Mesothelial cell of epicardium (in vitro differentiated cells): ENCODE data around the gene NCR1. TPM values are rescaled to one million over a fixed set of nuclear protein-coding genes. Genes with fewer than 3 reads are reported as not detected.
"Not testable (repeated sequence)": the region's sequence is repeated elsewhere in the genome, so short reads cannot be mapped to it uniquely, and the experiment has no call there.

Source experiments
- DNase-seq, 2 experiments: peaks; one replicate each; pipeline ENCODE4 v3.0.0; 2021; ENCODE audit warnings: low spot score in 2 of 2; ENCODE audit not compliant: unreplicated experiment in 2 of 2
- H3K27ac Mint-ChIP-seq: 2 replicates; pipeline ENCODE4 v1.8.0; 2021; ENCODE audit warnings: mixed read lengths
- H3K27me3 Mint-ChIP-seq: 2 replicates; pipeline ENCODE4 v1.8.0; 2021; ENCODE audit warnings: low read depth, mixed read lengths
- H3K36me3 Mint-ChIP-seq: 2 replicates; pipeline ENCODE4 v1.8.0; 2021; ENCODE audit warnings: mixed read lengths
- H3K4me1 Mint-ChIP-seq: 2 replicates; pipeline ENCODE4 v1.8.0; 2021; ENCODE audit warnings: mixed read lengths
- H3K4me3 Mint-ChIP-seq: 2 replicates; pipeline ENCODE4 v1.8.0; 2021; ENCODE audit warnings: mild to moderate bottlenecking, moderate library complexity, mixed read lengths
- H3K9me3 Mint-ChIP-seq: 2 replicates; pipeline ENCODE4 v1.8.0; 2021; ENCODE audit warnings: mixed read lengths
- CTCF ChIP-seq: fragments of 200-600 bp; sonication (generic); IDR thresholded peaks from one replicate; pipeline ENCODE4 v1.5.0; 2021; ENCODE audit warnings: antibody characterized with exemption; ENCODE audit not compliant: unreplicated experiment
- total RNA-seq: library from RNA; stranded (reverse); gene quantifications from 3 replicates; pipeline ENCODE4 v1.2.1, GENCODE V29; 2021

NCR1 gene
- total RNA-seq, 1 donor from 2014 or later: not detected

DNA sequence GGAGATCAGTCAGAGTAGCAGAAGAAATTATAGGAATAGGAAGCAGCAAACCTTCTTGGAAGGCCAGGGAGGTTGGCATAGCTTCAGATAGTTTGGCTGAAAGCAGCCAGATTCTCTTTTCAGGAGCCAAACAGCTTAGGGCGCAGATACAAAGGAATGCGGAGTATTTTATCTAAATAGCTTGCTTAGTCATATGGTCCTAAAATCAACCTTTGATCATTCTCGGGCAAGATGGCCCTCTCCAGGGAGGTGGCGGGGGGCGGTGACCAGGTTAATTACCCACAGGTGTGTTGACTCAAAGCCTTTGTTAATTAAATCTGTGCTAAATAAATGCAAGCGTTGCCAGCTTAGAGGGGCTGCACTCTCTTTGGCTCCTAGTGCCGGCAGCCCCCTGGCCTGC, 12.5 kb upstream of the NCR1 start:
- Mint-ChIP-seq H3K27me3 (peaks cover 2% of the 10 kb centered on the region), H3K27ac (peak overlapping the region; percentile 88), H3K36me3 (no peaks in the 10 kb centered on the region), H3K4me1 (peaks cover 31% of the 10 kb centered on the region), H3K9me3 (no peaks in the 10 kb centered on the region), H3K4me3 (no peak overlapping the region)
- no peak for DNase-seq
- TF ChIP-seq CTCF: no peak

DNA sequence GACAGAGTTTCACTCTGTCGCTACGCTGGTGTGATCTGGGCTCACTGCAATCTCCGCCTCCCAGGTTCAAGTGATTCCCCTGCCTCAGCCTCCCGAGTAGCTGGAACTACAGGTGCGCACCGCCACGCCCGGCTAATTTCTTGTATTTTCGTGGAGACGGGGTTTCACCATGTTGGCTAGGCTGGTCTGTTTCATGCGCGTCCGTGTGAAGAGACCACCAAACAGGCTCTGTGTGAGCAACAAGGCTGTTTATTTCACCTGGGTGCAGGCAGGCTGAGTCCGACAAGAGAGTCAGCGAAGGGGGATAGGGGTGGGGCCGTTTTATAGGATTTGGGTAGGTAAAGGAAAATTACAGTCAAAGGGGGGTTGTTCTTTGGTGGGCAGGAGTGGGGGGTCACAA, 11.8 kb upstream of the NCR1 start:
- H3K9me3 Mint-ChIP-seq, H3K27me3 Mint-ChIP-seq, H3K4me3 Mint-ChIP-seq, H3K36me3 Mint-ChIP-seq, DNase-seq: not testable (repeated sequence)
- H3K4me1 Mint-ChIP-seq: peaks cover 31% of the 10 kb centered on the region
- peak overlapping the region; percentile 39 for H3K27ac Mint-ChIP-seq

DNA sequence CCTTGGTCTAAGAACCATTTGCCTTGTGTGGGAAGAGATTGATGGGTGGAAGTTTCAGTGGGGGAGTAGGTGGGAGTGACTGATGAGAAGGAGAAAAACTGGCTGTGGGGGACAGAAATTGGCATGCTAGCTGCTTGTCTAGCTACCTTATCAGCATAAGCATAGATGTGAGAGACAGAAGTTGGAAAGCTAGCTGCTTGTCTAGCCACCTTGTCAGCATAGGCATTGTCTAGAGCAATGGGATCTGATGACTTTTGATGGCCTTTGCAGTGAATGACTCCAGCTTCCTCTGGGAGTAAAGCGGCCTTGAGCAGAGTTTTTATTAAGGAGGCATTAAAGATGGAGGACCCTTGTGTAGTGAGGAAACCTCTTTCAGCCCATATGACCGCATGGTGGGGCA, 9.9 kb upstream of the NCR1 start:
- no peak for TF ChIP-seq CTCF
- no peaks in the 10 kb centered on the region for H3K9me3 Mint-ChIP-seq
- H3K27me3 Mint-ChIP-seq: peaks cover 15% of the 10 kb centered on the region
- no peak overlapping the region for H3K4me3 Mint-ChIP-seq
- no peak for DNase-seq
- H3K36me3 Mint-ChIP-seq: no peaks in the 10 kb centered on the region
- peaks cover 31% of the 10 kb centered on the region for H3K4me1 Mint-ChIP-seq
- H3K27ac Mint-ChIP-seq: peak overlapping the region; percentile 15

- H3K4me1 Mint-ChIP-seq: peaks cover 21% of the 10 kb centered on the region
- not testable (repeated sequence) for H3K27ac Mint-ChIP-seq, H3K4me3 Mint-ChIP-seq, H3K36me3 Mint-ChIP-seq, DNase-seq, H3K9me3 Mint-ChIP-seq
- H3K27me3 Mint-ChIP-seq: peaks cover 15% of the 10 kb centered on the region
Measured at GRCh38 chr19:54898685-54899084, 7.3 kb upstream of the NCR1 start.

DNA sequence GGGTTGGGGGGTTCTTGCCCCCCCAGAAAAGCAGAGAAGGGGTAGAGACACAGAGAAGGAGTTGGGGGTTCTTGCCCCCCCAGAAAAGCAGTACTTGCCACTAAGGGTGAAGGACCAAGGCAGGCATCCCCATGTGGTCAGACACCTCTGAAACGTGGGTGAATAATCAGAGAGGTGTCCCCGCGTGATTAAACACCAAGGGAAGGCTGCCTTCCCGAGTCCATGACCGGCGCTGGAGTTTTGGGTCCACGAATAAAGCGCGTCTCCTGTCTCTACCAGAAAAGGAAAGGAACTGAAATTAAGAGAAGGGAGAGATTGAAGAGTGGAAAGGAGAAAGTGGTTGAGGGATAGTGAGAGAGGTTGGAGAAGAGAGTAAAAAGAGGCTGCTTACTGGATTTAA, 6.3 kb upstream of the NCR1 start:
- not testable (repeated sequence) for H3K36me3 Mint-ChIP-seq, H3K4me3 Mint-ChIP-seq, H3K9me3 Mint-ChIP-seq, H3K27ac Mint-ChIP-seq, DNase-seq
- Mint-ChIP-seq H3K27me3 (peaks cover 15% of the 10 kb centered on the region), H3K4me1 (peaks cover 15% of the 10 kb centered on the region)

- Mint-ChIP-seq H3K4me1 (peaks cover 12% of the 10 kb centered on the region), H3K27me3 (peaks cover 15% of the 10 kb centered on the region)
- H3K9me3 Mint-ChIP-seq, H3K4me3 Mint-ChIP-seq, H3K27ac Mint-ChIP-seq, DNase-seq, H3K36me3 Mint-ChIP-seq: not testable (repeated sequence)
Measured at GRCh38 chr19:54901153-54901552, 4.8 kb upstream of the NCR1 start.

DNA sequence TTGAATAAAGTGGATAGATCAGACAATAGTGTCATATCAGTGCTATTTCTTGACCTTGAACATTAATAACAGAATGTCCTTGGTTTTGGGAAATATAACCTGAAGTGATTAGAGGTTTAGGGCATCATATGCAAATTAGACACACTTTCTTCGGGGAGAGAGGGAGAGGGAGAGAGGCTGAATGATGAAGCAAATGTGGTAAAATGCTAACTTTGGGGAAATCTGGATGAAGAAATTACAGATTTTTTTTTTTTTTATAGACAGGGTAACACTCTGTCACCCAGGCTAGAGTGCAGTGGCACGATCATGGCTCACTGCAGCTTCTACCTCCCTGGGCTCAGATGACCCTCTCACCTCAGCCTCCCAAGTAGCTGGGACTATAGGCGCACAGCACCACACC, 3.9 kb upstream of the NCR1 start:
- no peak for DNase-seq
- Mint-ChIP-seq H3K27me3 (peaks cover 14% of the 10 kb centered on the region), H3K4me3 (no peak overlapping the region), H3K27ac (no peak overlapping the region), H3K36me3 (no peaks in the 10 kb centered on the region), H3K4me1 (peaks cover 9% of the 10 kb centered on the region), H3K9me3 (no peaks in the 10 kb centered on the region)
- no peak for TF ChIP-seq CTCF

DNA sequence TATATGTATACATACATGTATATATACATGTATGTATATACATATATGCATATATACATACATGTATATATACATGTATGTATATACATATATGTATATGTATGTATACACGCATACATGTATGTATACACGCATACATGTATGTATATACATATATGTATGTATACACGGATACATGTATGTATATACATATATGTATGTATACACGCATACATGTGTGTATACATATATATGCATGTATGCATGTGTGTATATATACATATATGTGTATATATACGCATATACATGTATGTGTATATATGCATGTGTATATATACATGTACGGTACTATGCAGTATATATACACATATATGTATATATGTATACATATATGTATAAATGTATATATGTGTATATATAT, 2.6 kb upstream of the NCR1 start:
- peaks cover 9% of the 10 kb centered on the region for H3K4me1 Mint-ChIP-seq
- H3K36me3 Mint-ChIP-seq: no peaks in the 10 kb centered on the region
- no peak overlapping the region for H3K4me3 Mint-ChIP-seq
- DNase-seq: no peak
- peaks cover 14% of the 10 kb centered on the region for H3K27me3 Mint-ChIP-seq
- H3K27ac Mint-ChIP-seq: no peak overlapping the region
- H3K9me3 Mint-ChIP-seq: no peaks in the 10 kb centered on the region
- no peak for TF ChIP-seq CTCF

- H3K9me3 Mint-ChIP-seq, H3K27me3 Mint-ChIP-seq, H3K27ac Mint-ChIP-seq, H3K4me3 Mint-ChIP-seq, H3K4me1 Mint-ChIP-seq, H3K36me3 Mint-ChIP-seq, DNase-seq: not testable (repeated sequence)
Measured at GRCh38 chr19:54904261-54904660, 1.7 kb upstream of the NCR1 start.
